Muscle of leg (tissue), 11 donors: Measurements from ENCODE around the gene KERA. TPM values are rescaled to one million over a fixed set of nuclear protein-coding genes. Genes with fewer than 3 reads are reported as not detected.
"Not testable (repeated sequence)": the region's sequence is repeated elsewhere in the genome, so short reads cannot be mapped to it uniquely, and the experiment has no call there.

ENCODE experiments used
- DNase-seq: peaks from one replicate; pipeline ENCODE4 v3.0.0; 2013
- H3K27ac ChIP-seq: one replicate; pipeline ENCODE4 v1.5.1; 2013; ENCODE audit warnings: mild to moderate bottlenecking, low read length, control low read depth
- H3K27me3 ChIP-seq: one replicate; pipeline ENCODE4 v1.6.1; 2013; ENCODE audit warnings: low read length; ENCODE audit not compliant: control insufficient read depth, insufficient read depth
- H3K36me3 ChIP-seq: one replicate; pipeline ENCODE4 v1.6.1; 2013; ENCODE audit warnings: low read length; ENCODE audit not compliant: control insufficient read depth, insufficient read depth
- H3K4me1 ChIP-seq: one replicate; pipeline ENCODE4 v1.6.1; 2013; ENCODE audit warnings: low read length; ENCODE audit not compliant: control insufficient read depth, insufficient read depth
- H3K4me3 ChIP-seq: one replicate; pipeline ENCODE4 v1.5.1; 2013; ENCODE audit warnings: low read length, control low read depth
- H3K9me3 ChIP-seq: replicated peaks from 2 replicates; pipeline ENCODE4 v1.6.1; 2013; ENCODE audit warnings: low read depth, low read length; ENCODE audit not compliant: control insufficient read depth
- WGBS: methylation state at CpG from one replicate; pipeline ENCODE4 v1.1.5; 2013; ENCODE audit warnings: missing lambda C conversion rate; ENCODE audit not compliant: insufficient coverage; 5-methylcytosine and 5-hydroxymethylcytosine counted together
- polyA plus RNA-seq, 8 donors: library from polyadenylated mRNA; unstranded; fragments of 120-200 nt; gene quantifications; one replicate each; pipeline versions ENCODE4 v1.2.1 to v1.2.3, GENCODE V29; 2013; ENCODE audit warnings: inconsistent platforms in 1 of 8, low replicate concordance in 1 of 8; ENCODE audit not compliant: insufficient read length in 8 of 8, insufficient read depth in 1 of 8
- total RNA-seq: library from RNA; stranded (reverse); fragments of 120-200 nt; gene quantifications from one replicate; pipeline ENCODE4 v1.2.4, GENCODE V29; 2013

Gene KERA
- total and polyA plus RNA-seq, 9 donors, result 16.1 to 316 (median 84.8) TPM

- DNase-seq, result peak; percentile 61
- WGBS, result no CpG with 5 or more reads among the region's 3 CpGs
- Histone ChIP-seq H3K27ac (no peak overlapping the region), H3K27me3 (no peaks in the 10 kb centered on the region), H3K4me1 (no peaks in the 10 kb centered on the region), H3K36me3 (no peaks in the 10 kb centered on the region), H3K9me3 (no peaks in the 10 kb centered on the region), H3K4me3 (no peak overlapping the region)
These were observed 41.1 kb upstream of the KERA start for GRCh38 chr12:91098941-91099340.

- no peak overlapping the region for H3K27ac ChIP-seq
These were observed 40.6 kb upstream of the KERA start for GRCh38 chr12:91098461-91098860.

GRCh38 chr12:91094957-91095356 lies 37.1 kb upstream of the KERA start:
- H3K4me3 ChIP-seq, result no peak overlapping the region
- peaks cover 2% of the 10 kb centered on the region for H3K9me3 ChIP-seq
- no CpG with 5 or more reads among the region's 1 CpG for WGBS
- H3K4me1 ChIP-seq, result no peaks in the 10 kb centered on the region
- no peaks in the 10 kb centered on the region for H3K36me3 ChIP-seq
- no peaks in the 10 kb centered on the region for H3K27me3 ChIP-seq
- H3K27ac ChIP-seq, result no peak overlapping the region
- DNase-seq, result no peak

More at GRCh38 chr12:91098461-91098860, 40.6 kb upstream of the KERA start:
- H3K9me3 ChIP-seq, result no peaks in the 10 kb centered on the region
- no peak for DNase-seq
- H3K36me3 ChIP-seq, result no peaks in the 10 kb centered on the region
- no peaks in the 10 kb centered on the region for H3K4me1 ChIP-seq
- no peaks in the 10 kb centered on the region for H3K27me3 ChIP-seq
- no peak overlapping the region for H3K4me3 ChIP-seq

- H3K9me3 ChIP-seq, result peaks cover 10% of the 10 kb centered on the region
- no peaks in the 10 kb centered on the region for H3K36me3 ChIP-seq
- no peak for DNase-seq
- H3K4me3 ChIP-seq, result no peak overlapping the region
- no peak overlapping the region for H3K27ac ChIP-seq
- H3K4me1 ChIP-seq, result no peaks in the 10 kb centered on the region
- H3K27me3 ChIP-seq, result no peaks in the 10 kb centered on the region
These were observed 36.3 kb upstream of the KERA start for GRCh38 chr12:91094032-91094662.

- no peak for DNase-seq
- H3K9me3 ChIP-seq, result peaks cover 10% of the 10 kb centered on the region
- H3K27ac ChIP-seq, result no peak overlapping the region
- H3K36me3 ChIP-seq, result no peaks in the 10 kb centered on the region
- H3K27me3 ChIP-seq, result no peaks in the 10 kb centered on the region
- no CpG with 5 or more reads among the region's 4 CpGs for WGBS
- no peak overlapping the region for H3K4me3 ChIP-seq
- no peaks in the 10 kb centered on the region for H3K4me1 ChIP-seq
These were observed 35.5 kb upstream of the KERA start for GRCh38 chr12:91093341-91093740.

- peaks cover 10% of the 10 kb centered on the region for H3K9me3 ChIP-seq
- no peak overlapping the region for H3K4me3 ChIP-seq
- no peaks in the 10 kb centered on the region for H3K36me3 ChIP-seq
- no peaks in the 10 kb centered on the region for H3K4me1 ChIP-seq
- 58% methylated on average over 3 of the region's 6 CpGs for WGBS
- H3K27ac ChIP-seq, result no peak overlapping the region
- no peak for DNase-seq
- H3K27me3 ChIP-seq, result no peaks in the 10 kb centered on the region
These were observed 34.3 kb upstream of the KERA start for GRCh38 chr12:91091916-91092715.

GRCh38 chr12:91089953-91090352 lies 32.1 kb upstream of the KERA start:
- H3K4me1 ChIP-seq, H3K27me3 ChIP-seq, H3K4me3 ChIP-seq, H3K36me3 ChIP-seq, H3K27ac ChIP-seq, DNase-seq: not testable (repeated sequence)
- H3K9me3 ChIP-seq, result peaks cover 10% of the 10 kb centered on the region
- no CpG with 5 or more reads among the region's 2 CpGs for WGBS

GRCh38 chr12:91080041-91080440 lies 22.2 kb upstream of the KERA start:
- H3K27ac ChIP-seq, result no peak overlapping the region
- no peaks in the 10 kb centered on the region for H3K4me1 ChIP-seq
- WGBS, result no CpG with 5 or more reads among the region's 1 CpG
- H3K27me3 ChIP-seq, result no peaks in the 10 kb centered on the region
- H3K4me3 ChIP-seq, result no peak overlapping the region
- no peaks in the 10 kb centered on the region for H3K9me3 ChIP-seq
- no peaks in the 10 kb centered on the region for H3K36me3 ChIP-seq
- no peak for DNase-seq

- Histone ChIP-seq H3K9me3 (no peaks in the 10 kb centered on the region), H3K27me3 (no peaks in the 10 kb centered on the region), H3K36me3 (no peaks in the 10 kb centered on the region), H3K4me3 (no peak overlapping the region), H3K4me1 (peaks cover 4% of the 10 kb centered on the region), H3K27ac (no peak overlapping the region)
- WGBS, result no CpG with 5 or more reads among the region's 1 CpG
- no peak for DNase-seq
These were observed 20.7 kb upstream of the KERA start for GRCh38 chr12:91078501-91078900.

GRCh38 chr12:91077228-91077954 lies 19.6 kb upstream of the KERA start:
- H3K27ac ChIP-seq, result no peak overlapping the region
- no peaks in the 10 kb centered on the region for H3K36me3 ChIP-seq
- H3K4me1 ChIP-seq, result peaks cover 4% of the 10 kb centered on the region
- no peaks in the 10 kb centered on the region for H3K9me3 ChIP-seq
- DNase-seq, result no peak
- no peaks in the 10 kb centered on the region for H3K27me3 ChIP-seq
- 67% methylated on average over 1 of the region's 5 CpGs for WGBS
- H3K4me3 ChIP-seq, result no peak overlapping the region
